Measurements from ENCODE around the gene TKFC.

TKFC gene

DNA sequence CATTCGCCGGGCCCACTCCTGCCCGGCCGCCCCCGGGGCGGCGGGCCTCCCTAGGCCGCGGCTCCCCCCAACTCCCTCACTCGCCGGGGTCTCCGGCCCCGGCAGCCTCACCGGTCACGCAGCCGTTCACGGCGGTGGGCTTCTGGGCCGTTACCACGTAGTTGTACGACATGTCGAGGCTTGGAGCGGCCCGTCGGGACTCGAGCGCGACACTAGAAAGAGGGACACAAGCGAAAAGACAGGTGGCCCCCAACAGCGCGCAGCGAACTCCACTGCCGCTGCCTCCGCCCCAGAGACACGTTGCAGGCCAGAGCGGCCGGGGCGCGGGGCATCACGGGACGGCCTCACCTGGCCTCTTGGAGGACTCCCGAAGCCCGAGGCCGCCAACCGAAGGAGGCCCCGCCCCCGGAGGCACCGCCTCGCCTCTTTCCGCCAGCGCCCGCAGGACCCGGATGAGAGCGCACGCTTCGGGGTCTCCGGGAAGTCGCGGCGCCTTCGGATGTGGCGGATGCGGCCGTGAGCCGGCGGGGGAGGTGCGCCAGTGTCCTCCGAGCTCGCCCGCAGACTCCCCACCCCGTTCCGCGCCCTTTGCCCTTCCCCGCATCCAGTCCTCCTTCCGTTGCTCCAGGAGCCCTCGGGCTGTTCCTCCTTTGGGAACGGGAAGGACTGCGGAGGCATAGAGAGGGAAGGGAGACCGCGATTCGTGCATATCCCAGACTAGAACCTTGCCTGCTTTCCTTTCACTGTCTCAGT, at the start of gene TKFC, which contains the start of gene DDB1:
Gene TKFC (plus strand): TSS at position 432 of the 753 bp plus-strand sequence. CDS start 1,501 bp downstream, outside the sequence.
Gene DDB1 (minus strand): TSS at position 309 of the 753 bp plus-strand sequence. CDS start 137 bp downstream, at position 172.
- peak; percentile 97 for DNase-seq

- DNase-seq = no peak
Measured at GRCh38 chr11:61283613-61284012, 49.4 kb upstream of the TKFC start.

GRCh38 chr11:61287338-61287977, 45.6 kb upstream of the TKFC start:
- DNase-seq = no peak

DNA sequence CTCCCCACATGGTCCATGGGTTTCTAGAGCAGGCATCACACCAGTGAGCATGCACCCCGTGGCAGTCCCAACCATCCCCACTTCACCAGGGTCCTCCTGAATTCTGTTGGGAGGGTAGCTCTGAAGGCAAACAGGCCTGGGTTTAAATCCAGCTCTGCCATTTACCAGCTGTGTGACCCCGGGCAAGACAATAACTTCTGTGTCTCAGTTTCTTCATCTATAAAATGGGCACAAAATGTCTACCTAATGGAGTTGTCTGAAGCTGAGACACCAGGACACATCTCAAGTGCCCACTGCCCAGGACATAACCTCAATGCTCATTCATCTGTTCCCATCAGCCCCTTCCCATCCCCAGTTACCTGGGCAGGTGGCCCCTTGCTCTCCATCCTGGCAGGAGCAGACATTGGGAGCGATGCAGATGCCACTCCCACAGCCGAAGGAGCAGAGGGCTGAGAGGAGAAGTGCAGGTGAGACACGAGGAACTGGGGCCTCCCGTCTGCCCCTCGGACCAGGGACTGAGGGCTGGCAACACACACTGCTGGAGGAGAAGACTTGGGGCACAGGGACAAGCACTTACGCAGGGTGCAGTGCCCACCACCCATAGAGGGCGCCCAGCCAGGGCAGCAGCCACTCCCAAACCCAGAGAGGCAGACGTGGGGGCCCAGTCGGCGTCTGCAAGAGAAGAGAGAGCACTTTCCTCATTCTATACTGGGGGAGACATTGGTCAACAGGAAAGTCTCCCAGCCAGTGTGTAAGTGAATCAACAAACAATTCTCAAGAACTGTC, 41.9 kb upstream of the TKFC start:
- DNase-seq = no peak

GRCh38 chr11:61292356-61292755, 40.7 kb upstream of the TKFC start:
- no peak for DNase-seq

DNA sequence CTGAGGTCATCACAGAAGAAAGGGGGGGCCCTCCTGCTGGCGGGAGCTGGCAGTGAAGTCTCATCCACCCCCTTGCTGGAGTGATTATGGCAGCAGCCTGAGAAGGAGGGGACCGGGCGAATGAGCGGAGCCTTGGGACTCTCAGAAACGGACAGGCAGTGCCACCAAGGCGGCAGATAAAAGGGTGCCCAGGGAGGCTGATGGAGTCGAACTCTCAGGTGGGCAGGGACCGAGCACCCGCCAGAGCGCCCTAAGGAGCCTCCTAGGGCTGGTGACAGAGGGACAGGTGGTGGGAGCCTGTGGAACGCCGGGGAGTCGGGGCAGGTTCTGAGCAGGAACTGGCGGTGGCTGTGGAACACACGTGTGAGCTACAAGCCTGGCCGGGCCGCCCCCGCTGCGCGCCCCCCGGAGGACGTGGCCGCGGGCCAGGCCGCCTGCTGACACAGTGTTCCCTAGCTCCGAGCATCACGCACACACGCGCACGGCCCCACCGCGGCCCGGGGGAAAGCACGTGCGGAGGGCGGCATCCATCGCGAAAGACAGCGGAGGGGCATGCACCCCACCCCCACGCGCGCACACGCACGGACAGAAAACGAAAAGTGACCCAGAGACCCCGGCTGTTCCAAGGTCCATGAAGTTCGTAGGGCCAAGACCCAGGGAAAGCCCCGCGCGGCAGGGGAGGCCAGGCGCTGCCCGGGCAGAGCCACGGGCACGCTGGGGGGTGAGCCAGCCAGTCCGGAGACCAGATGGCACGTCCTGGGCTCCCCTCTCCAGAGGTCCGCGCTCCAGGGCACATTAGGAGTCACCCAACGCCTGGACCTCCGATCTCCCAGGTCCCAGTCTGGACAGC, 38.9 kb upstream of the TKFC start:
- peak; percentile 86 for DNase-seq

- DNase-seq = peak; percentile 79
Measured at GRCh38 chr11:61294717-61295595, 38.1 kb upstream of the TKFC start, which contains the start of gene VWCE. Gene VWCE (minus strand): TSS chr11:61295316. CDS start chr11:61295037, 279 bp downstream.

GRCh38 chr11:61295596-61295926, 37.5 kb upstream of the TKFC start:
- no peak for DNase-seq

GRCh38 chr11:61297341-61297740, 35.7 kb upstream of the TKFC start:
- no peak for DNase-seq

- DNase-seq = peak; percentile 79
Measured at GRCh38 chr11:61297746-61298145, 35.3 kb upstream of the TKFC start.

DNA sequence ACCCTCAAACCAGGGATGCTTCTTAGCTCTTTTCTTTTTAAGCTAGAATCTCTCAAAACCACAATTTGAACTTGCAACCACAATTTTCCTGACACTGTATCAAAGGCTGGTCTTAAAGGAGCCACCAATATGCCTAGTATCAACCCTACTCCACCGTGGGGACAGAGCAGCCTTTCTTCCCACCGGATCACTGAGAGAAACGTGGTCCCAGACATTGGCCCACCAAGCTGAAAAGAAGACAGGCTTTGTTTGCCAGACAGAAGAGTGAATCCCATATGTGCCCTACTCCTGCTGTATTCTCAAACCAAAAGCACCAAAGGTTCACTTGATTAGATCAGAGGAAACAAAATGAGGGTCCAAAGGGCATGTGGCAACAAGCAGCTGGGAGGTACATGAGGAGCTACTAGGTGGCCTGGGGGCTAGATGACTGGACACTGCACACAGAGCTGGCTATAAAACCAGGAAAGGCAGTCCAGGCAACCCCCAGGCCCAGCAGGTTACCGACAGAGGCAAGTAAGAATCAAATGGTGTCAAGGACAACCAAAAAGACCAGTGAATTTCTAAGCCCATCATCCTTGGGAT, 34.3 kb upstream of the TKFC start:
- DNase-seq = no peak

GRCh38 chr11:61302550-61302949, 30.5 kb upstream of the TKFC start:
- DNase-seq = no peak

GRCh38 chr11:61303725-61304124, 29.3 kb upstream of the TKFC start:
- no peak for DNase-seq

DNA sequence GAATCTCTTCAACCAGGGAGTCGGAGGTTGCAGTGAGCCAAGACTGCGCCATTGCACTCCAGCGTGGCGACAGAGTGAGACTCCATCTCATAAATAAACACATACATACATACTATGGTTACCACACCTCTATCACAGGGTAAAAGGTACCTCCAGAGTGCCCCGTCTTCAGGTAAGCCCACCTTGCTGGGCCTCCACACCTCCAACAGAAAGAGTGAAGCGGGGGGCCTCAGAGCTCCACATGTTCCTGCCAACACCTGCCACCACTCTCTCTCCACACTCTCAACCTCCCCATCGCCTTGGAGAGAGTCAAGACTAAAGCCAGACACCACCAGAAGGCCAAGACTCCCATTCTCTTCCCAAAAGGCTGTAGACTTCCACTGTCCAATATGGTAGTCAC, 27.6 kb upstream of the TKFC start:
- no peak for DNase-seq

DNA sequence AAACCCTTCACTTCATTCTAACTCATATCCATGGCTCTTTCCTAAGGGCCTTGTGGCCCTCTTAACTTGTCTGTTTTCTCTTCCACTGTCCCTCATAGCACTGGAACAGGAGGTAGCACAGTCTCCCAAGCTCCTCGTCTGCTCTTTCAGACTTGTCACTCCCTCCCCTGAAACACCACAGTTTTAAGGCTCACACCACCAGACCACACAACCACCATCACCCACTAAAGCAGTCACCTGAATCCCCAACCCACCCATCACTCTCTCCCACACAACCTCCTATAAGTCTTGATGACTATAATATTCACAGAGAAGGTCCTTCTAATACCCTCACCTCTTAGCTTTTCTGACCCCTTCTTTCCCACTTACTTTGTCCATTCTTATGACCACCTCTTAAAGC, 26.8 kb upstream of the TKFC start:
- DNase-seq = no peak

GRCh38 chr11:61307354-61307753, 25.7 kb upstream of the TKFC start:
- DNase-seq = no peak

GRCh38 chr11:61309141-61309540, 23.9 kb upstream of the TKFC start:
- DNase-seq = no peak

DNA sequence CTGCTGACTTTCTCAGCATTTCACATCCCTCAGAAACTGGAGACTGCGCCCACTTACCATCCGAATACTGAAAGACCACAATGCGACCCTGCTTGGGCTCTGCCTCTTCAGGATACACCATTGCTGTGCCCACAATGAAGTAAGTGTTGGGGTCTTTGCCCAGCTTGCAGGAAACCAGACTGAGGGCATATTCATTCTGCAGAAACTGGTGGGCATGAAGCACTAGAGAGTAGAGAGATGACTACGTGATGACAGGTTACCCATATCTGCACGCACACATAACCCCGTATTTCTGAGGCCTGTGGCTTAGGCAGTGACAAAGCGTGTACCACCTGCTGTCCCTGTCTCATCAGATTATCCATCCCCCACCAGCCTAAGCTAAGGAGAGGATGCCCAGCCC, 23.3 kb upstream of the TKFC start:
- DNase-seq = no peak

DNA sequence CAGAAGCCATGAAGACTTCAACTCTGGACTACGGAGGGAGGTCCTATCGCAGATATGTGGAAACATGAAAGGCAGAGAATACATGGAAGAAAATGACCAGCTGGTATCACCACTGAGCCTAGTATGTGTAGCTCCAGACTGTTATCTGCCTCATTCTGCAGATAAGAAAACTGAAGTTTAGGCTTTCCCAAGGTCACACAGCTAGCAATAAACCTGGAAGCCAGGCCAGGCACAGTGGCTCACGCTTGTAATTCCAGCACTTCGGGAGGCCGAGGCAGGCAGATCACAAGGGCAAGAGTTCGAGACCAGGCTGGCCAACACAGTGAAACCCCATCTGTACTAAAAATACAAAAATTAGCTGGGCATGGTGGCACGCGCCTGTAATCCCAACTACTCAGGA, 22.3 kb upstream of the TKFC start:
- DNase-seq = no peak

DNA sequence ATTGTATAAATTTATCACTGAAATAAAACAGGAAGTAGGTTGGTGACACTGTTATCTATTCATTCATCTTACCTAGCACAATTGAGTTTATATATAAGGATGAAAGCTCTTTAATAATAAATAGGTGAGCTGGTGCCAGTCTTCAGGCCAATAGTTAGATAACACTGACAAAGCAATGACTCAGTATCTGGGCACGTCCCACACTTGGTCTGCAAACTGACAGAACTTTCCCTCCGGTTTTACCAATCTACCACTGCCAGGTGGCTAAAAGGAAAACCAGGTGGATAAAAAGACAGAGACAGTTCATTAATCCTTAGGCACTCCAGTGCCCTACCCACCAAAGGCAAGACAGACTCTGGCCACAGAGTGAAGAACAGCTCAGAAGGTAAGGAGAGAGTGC, 17.8 kb upstream of the TKFC start:
- DNase-seq = no peak
